NCI-H524 (cell line): ENCODE data around the gene SOCS7.

Experiments
- DNase-seq, 2 experiments: peaks; one replicate each; lab custom pipeline; 2025; lab: John Stamatoyannopoulos, UW

SOCS7 gene, protein sequence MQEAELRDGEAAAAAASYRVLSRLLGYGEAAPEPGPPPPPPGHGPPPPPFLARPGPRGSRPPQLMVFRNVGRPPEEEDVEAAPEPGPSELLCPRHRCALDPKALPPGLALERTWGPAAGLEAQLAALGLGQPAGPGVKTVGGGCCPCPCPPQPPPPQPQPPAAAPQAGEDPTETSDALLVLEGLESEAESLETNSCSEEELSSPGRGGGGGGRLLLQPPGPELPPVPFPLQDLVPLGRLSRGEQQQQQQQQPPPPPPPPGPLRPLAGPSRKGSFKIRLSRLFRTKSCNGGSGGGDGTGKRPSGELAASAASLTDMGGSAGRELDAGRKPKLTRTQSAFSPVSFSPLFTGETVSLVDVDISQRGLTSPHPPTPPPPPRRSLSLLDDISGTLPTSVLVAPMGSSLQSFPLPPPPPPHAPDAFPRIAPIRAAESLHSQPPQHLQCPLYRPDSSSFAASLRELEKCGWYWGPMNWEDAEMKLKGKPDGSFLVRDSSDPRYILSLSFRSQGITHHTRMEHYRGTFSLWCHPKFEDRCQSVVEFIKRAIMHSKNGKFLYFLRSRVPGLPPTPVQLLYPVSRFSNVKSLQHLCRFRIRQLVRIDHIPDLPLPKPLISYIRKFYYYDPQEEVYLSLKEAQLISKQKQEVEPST

GRCh38 chr17:38351412-38352222 lies at the start of gene SOCS7:
Gene SOCS7 (plus strand): TSS chr17:38351844. CDS start chr17:38352053, 209 bp downstream.
- peak; percentile 76 to 89 for DNase-seq

GRCh38 chr17:38315497-38315896 lies 36.1 kb upstream of the SOCS7 start:
- DNase-seq = no peak

- no peak for DNase-seq
Measured at GRCh38 chr17:38317081-38317480, 34.6 kb upstream of the SOCS7 start.

- DNase-seq = no peak
Measured at GRCh38 chr17:38320482-38320881, 31.2 kb upstream of the SOCS7 start.

- peak in 1 of 2 experiments; percentile 38 for DNase-seq
Measured at GRCh38 chr17:38322156-38322779, 29.4 kb upstream of the SOCS7 start.

GRCh38 chr17:38322897-38323296 lies 28.7 kb upstream of the SOCS7 start:
- no peak for DNase-seq

DNA sequence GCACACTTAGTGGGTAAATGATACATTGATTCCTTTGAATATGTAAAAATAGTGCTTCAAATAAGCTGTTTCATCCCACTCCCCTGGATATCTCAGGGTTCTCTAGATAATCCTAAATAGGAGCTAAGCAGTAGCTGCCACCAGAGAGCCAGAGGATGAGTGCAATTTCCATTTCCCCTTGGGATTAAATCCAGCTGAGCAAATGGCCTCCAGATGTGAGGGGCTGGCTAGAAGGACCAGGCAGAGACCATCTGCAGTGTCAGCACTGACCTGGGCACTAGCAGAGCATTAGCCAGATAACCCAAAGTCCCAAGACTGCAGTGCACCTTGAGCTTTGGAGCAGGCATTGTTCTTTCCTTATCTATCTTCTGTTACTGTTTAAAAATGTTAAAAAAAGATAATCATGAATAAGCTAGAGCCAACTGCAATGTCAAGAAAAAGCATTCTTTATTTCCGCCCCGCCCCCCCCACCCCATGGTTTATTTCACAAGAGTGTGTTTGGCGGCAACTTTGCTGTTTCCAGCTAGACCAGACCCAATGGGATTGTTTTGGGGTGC lies 27.4 kb upstream of the SOCS7 start:
- DNase-seq = no peak

GRCh38 chr17:38324772-38325171 lies 26.9 kb upstream of the SOCS7 start:
- no peak for DNase-seq

DNA sequence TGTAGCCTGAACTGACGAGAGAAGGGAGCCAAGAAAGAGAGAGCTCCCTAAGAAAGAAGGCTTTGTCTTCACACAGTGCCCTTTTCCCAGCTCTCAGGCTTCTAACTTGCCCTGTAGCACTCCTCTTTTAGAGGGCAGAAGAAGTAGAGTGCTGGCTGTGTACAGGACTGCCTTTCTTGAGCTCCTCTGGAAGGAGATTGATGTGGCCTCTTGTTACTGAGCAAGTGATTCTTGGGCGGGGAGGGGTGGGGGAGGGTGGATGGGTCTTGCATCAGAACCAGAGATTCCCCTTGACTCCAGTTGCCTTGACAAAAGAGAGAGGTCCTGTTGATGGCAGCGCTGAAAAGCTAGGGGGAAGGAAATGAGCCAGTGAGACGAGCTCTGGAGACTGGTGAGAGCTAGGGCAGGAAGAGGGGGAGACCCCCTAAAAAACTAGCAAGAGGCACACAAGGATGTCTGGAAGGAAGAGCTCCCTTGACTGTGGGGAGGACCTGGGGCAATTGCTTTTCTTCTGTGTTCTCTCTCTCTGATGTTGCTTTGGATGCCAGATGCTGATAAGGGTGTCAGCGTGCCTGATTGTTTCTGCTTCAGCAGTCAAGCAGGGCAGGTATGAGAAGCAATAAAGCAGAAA lies 26.3 kb upstream of the SOCS7 start:
- no peak for DNase-seq

DNA sequence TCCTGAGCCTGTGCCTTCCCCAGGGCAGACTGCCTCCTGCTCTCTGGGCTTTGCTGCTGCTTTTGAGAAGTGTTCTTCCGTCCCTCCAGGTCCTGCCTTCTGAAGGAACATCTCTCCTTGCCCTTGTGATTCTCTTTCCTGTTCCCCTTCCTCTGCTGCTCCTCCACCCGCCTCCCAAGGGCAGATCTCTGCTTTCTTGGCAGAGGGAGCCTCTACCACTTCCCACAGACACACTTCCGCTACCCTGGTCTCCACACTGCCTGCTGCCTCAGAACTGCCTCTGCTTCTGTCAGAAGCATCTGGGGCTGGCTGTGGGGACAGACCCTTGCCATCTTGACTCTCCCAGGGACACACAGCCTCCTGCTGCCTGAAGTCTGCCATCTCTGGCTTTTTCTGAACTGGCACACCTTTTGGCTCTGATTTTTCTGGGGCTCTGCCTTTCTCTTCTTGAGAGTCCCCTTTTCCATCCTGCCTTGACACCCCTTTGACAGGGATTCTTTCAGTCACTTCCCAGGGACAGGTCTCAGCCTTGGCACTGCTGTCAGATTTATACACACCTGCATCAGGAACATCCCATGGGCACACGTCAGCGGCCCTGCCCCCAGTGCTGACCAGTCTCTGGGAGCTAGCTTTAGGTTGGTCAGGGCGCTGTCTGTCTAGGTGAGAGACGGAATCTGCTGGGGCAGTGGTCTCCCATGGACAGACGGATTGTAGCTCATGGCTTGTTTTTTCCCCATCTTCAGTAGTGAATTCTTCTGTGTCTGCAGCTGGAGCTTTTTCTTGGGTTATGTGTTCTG lies 24.4 kb upstream of the SOCS7 start:
- no peak for DNase-seq

DNA sequence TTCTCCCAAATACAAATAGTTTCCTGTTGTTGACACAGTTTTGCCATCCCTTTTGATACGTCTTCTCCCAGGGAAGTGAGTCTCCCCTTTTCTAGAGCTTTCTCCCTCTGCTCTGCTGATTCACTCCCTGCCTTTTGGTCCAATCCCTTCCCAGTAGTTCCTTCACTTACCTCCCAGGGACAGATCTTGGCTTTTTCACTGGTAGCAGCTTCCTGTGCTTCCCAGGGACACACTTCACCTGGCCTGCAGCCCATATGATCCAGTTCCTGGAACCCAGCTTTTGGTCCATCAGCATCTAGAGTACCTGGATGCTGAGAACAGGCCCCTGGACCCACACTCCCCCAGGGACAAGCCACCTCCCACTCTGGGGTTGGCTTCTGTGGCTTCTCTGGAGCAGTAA lies 23.7 kb upstream of the SOCS7 start:
- DNase-seq = no peak

- DNase-seq = no peak
Measured at GRCh38 chr17:38328620-38329019, 23.0 kb upstream of the SOCS7 start.

GRCh38 chr17:38329284-38329683 lies 22.4 kb upstream of the SOCS7 start:
- DNase-seq = no peak

GRCh38 chr17:38329808-38330730 lies 21.6 kb upstream of the SOCS7 start:
- DNase-seq = no peak

DNA sequence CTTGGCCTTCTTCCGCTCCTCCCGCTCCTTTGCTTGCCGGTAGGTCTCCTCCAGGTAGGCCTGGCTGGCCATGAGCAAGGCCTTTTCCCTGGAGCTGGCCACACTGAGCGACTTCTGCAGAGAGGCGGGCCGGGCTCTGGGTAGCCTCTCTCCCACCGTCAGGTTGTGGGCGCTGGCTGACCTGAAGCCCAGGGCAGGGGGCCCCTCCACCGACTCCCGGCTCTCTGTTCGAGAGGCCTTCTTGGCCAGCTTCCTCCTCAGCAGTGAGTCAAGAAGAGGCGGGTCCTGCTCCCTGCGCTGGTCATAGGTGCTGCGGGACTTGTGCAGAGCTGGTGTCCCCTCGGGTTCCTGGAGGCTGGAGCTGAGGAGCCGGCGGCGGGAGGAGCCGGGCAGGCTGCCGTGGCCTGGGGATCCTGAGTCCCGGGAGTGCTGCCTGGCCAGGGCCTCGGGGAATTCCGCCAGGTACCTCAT lies 20.7 kb upstream of the SOCS7 start:
- DNase-seq = no peak

GRCh38 chr17:38332735-38333134 lies 18.9 kb upstream of the SOCS7 start:
- DNase-seq = no peak

GRCh38 chr17:38333635-38334295 lies 17.9 kb upstream of the SOCS7 start:
- DNase-seq = peak in 1 of 2 experiments; percentile 38

DNA sequence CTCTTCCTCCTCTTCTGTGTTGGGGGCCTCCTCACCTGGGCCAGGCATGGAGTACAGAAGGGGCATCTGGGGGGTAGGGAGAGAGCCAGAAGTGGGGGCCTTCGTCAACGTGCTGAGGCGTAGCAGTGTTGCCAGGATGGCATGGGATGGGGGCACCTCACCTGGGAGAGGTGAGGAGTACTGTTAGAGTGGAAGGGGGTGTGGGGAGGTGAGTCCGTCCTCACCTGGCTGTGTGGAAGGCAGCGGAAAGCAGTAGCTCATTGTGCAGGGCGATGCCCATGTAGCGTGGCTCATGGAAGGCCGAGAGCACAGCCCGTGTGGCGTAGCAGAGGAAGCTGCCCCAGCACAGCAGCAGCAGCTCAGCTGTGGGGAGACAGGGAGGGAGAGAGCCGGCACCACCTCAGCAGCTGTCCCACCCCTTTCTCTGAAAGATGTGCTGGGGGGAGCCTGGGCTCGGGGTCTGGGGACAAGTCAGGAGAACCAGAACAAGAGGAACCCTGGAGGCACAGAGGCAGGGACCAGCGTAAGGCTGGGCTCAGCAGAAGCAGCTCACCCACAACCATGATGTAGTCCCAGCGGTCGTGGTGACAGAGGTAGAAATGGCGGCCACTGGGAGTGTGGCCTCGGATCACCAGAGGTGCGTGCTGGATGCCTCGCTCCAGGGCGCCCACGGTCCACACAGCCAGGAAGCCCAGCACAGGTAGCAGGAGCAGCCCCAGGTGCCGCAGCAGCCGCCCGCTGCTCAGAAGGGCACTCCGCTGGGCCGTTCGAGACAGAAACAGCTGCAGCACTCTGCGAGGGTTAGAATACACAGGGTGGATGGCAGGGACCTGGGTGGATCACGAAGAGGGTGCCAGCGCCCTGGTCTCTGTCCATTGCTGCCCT lies 16.9 kb upstream of the SOCS7 start:
- DNase-seq = no peak
